DMS 273 (cell line): ENCODE data around the gene ECI1.
A peak's percentile ranks its signal among the peaks of the same experiment; 100 is the strongest.
"Not testable (repeated sequence)": the region's sequence is repeated elsewhere in the genome, so short reads cannot be mapped to it uniquely, and the experiment has no call there.

ENCODE experiments used
- DNase-seq: peaks from one replicate; lab custom pipeline; 2025; ENCODE audit not compliant: unreplicated experiment; lab: John Stamatoyannopoulos, UW

Gene ECI1

DNA sequence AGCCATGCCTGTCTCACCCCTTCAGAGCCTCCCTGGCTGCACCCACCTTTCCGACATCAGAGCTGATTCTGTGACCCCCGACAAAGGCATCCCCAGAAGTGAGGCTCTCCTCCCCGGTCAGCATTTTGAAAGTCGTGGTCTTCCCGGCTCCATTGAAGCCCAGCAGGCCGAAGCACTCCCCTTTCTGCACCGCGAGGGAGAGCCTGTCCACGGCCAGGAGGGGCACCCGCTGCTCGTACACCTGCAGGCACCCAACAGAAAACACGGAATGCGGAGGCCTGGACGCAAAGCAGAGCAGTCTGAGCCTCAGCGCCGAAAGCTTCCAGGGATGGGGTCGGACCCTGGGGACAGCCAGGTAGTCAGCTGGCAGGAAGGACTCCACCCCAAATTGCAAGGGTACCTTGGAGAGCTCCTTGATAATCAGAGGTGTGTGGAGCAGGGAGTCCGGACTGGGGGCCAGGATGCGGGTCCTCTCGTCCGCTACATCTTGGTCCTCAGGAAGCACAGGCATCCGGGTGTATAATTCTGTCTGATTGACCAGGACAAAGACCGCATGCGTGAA, 29.7 kb upstream of the ECI1 start:
- no peak for DNase-seq

DNA sequence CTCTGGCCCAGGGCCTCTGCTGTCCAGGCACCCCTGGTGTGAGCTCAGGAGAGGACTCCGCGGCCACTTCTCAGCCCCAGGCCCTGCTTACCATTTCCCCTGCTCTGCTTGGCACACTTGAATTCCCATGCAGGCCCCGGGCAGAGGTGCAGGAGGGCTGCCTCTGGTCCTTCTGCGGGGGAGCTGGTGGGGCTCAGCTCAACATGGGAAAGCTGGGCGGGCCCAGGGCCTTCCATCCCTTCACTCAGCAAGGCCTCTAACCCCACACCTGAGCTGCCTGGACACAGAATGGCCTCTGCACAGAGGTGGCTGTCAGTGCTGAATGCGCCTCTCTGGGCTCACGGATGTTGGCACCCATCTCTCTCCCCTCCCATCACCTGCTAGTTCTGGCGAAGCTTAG, 29.1 kb upstream of the ECI1 start:
- DNase-seq, result no peak

DNA sequence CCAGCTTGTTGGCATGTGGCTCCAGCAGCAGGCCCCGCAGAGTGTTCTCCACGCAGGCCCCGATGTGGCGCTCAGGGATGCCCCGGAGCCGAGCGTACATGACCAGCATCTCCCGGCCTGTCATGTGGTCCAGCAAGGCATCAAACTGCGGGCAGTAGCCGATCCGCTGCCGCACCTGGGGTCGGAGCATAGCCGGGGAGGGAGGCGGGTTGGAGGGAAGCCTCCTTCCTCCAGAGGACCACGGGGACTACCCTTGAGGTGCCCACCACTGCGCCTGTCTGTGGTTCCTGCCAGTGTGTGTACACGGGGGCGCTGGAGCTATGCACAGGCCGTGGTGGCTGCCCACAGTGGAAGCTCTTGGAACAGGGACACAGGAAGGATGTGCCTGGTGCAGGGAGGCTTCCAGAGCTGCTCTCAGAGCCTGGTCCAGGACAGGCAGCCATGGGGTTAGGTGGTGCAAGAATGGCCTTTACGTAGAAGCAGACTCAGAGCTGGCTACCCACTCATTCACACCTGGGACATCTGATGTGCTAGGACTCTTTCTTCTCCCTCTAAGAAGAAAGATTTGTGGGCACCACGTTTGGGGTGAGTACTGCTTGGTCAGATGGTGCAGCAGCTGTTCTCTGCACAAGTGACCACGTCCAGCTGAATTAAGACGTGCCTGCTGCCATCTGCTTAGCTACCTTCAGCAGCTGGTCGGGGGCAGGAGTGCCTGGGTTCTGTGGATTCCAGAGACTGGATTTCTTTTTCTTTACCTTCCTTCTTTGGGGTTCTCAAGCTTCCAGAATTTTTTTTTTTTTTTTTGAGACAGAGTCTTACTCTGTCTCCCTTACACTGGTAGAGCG, 27.8 kb upstream of the ECI1 start:
- peak; percentile 71 for DNase-seq

DNA sequence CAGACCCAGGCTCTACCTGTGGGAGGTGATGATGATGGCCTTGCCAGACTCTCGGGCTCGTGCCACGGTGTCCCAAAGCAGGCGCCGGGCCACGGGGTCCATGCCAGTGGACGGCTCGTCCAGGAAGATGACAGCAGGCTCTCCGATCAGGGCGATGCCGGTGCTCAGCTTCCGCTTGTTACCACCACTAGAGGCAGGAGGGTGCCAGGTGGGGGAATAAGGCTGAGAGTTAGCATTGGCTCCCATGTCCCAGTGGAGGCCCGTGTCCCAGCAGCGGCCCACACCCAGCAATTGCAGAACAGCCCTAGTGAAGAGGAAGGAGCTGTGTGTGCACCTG, 26.9 kb upstream of the ECI1 start:
- peak; percentile 34 for DNase-seq

DNA sequence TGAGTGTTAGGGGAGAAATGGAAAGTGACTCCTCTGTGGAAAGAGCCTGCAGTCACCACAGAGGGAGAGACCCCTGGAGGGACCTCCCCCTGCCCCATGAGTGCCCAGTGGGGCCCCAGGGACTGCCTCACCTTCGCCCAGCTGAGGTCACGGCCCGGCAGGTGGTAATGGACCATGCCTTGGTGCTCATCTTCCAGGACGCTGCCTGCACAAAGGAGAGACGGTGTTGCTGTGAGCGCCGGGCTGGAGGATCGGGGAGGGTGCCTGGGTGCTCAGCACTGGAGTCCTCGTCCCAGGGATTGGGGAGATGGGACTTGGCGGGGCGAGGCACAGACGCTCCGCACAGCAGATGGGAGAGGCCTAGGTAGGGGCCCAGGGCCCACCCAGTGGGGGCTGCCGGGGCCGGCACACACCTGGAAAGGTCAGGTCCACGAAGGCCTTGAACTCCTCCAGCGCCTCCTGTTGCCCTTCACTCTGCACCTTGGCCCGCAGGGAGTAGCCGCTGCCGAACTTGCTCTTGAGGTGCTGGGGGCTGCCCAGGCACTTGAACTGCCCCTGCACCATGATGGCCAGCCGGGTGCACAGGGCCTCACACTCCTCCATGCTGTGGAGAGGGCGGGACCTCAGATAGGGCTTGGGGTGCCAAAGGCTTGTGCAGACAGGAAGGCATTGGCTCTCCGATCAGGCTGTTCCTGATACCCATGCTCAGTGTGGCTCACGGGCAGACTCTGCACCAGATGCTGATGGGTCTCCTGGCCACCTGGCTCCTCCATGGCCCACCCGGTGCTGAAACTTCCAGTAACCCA, 26.3 kb upstream of the ECI1 start:
- DNase-seq, result no peak

DNA sequence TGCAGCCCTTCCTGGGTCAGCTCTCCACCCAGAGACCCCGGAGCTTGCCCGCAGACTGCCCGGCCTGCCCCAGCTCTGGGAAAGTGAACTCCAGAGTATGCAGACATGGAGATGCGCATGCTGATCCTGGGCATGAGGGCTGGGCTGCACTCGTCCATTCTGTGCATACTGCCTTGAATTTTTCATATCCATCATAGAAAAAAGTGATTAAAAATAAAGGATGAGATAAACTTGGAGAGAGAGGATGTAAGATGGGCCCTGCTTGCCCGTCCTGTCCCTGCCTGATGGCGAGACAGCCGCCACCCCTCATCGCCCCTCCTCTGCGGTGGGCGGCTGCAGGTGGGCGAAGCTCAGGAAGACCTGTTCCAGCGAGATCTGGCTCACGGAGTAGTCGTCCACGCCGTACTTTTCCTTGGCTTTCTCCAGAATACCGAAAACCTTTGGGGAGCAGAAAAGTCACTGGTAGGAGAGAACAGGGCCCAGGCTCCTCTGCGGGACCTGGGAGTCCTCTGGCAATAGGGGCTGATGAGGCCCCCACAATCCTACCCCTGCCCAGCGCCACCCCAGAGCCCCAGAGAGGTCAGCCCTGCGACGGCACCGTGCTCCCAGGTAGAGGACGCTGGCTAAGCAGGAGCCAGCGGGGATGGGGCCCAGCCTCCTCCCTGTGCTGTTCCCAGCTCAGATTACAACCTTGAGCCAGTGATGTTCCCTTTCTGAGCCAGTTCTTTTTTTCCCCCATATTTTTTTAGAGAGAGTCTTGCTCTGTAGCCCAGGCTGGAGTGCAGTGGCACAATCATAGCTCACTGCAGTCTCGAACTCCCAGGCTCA, 25.2 kb upstream of the ECI1 start:
- DNase-seq, result no peak

DNA sequence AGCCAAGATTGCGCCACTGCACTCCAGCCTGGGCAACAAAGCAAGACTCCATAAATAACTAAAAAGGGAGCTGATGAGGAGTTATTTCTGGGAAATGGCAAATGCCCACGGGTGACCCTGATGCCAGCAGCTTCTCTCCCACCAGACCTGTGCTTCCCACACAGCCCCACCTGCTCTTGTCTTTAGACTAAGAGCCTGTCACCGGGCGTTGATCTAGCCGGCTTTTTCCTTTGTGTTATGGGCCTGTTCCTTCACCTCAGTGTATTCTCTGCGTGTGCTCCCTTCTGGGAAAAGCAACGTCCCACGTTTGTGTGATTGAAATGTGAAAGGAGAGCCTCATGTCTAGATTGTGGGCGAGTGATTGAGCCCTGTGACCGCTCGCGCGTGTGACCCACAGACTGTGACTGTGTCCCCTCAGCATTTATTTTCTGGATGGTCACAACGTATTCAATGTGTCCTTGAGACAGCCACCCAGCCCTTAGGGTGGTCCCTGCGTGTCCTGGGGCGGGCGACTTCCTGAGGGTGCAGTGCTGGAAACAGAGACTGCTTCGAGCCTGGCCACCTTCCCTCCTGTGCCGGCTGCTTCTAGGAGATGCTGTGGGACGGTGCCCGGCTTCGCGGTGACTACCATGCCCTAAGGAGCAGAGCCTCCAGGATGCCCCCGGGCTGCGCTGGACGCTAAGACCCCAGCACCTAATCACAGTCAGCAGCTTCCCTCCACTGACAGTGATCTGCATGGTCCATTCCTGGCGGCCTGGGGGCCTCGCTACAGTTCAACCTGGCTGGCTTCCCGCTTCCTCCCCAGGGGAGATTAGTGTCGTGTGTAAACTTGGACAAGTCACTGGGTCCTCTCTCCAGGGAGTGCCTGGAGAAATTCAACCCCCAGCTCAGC, 24.3 kb upstream of the ECI1 start:
- DNase-seq, result no peak

DNA sequence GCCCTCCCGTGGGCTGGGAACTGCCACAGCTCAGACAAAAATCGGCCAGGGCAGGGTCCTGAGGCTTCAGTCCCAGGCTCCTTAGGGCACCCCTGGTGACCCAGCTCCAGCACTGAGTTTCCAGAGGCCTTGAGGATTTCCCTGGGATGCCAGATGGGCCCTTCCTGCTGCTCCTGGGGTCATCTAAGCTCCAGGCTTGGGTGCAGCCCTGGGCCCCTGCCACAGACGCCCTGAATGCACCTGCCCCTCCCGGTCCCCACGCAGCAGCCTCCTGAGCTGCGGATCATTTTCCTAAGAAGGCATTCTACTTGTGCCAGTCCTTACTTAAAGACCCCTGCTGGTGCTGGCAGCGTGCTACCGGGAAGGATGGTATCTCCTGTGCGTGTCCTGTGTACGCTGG, 22.5 kb upstream of the ECI1 start:
- DNase-seq, result peak; percentile 44

DNA sequence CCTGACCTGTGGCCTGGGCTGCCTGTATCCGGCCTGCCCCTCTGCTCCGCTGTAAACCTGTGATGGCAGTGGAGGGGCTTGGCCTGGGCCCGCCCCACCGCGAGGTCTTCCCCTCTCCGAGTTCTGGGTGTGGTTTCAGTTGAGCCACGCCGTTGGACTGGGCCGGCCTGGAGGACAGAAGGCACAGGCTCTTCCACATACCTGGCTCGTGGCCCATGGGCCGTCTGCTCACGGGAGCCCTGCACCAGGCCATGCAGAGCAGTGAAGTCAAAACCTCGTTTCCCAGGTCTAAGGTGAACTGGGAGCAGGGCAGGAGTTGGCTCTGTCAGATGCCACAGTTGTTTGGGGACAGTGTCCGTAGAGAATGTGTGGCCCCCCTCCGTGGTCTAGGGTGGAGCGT, 22.1 kb upstream of the ECI1 start:
- peak; percentile 67 for DNase-seq

DNA sequence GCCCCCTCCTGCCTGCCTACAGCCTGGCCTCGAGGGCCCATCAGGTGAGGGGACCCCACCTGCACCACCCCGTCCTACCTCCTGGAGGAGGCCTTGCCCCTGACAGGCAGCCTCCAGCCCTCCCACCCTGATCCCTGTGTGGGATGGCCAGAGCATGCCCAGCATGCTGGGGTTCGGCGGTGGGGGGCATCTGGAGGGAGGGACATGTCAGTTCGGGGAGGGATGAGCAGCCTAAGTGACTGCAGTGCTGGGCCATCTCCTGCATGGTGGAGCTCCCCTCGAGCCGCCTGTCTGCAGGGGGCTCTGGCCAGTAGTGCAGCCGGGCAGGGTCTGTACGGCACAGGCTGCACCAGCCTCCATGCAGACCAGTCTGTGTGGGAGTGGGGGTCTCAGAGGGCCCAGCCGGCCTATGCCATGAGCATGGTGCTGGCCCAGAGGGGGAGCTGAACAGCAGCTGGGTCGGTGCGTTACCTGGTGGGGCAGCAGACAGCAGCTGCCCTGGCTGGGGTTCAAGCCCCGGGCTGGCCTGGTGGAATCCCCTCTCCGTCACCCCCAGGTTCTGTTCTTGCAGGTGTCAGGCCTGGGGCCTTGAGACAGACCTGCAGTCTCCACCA, 20.6 kb upstream of the ECI1 start:
- DNase-seq, result no peak

DNA sequence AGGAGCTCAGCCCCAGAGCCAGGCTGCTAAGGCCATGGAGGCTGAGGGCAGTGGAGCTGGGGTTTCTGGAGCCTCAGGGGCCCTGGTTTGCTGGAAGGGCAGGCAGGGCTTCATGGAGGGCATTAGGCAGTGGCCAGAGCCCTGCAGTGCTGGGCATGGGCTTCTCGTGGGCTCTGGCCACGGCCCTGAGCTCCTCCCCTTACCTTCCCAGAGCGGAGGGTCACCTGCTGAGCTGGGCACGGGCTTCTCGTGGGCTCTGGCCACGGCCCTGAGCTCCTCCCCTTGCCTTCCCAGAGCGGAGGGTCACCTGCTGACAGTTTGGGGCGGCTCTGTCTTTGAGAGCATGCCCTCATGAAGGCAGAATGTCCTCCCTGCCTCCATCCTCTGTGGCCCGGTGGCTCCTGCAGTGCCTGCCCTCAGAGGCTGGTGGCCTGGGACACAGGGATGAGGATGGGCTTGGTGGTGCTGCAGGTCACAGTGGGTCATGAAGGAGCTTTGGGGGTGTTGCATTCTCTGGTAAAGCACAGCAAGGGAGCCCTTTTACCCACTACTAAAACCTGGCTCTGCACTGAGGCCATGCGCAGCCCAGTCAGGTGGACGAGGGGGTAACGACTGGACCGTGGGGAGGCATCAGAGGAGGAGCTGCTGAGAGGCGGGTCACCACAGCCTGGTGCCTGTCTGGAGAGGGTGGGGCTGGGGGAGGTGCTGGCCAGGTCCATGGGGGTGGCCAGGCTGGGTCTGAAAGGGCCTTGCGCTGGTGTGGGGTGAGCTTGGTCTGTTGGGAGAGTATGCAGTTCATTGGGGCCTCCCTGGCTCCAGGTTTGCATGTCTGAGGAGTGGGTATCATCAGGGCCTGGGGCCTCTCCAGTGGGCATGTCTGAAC, 19.4 kb upstream of the ECI1 start:
- no peak for DNase-seq

DNA sequence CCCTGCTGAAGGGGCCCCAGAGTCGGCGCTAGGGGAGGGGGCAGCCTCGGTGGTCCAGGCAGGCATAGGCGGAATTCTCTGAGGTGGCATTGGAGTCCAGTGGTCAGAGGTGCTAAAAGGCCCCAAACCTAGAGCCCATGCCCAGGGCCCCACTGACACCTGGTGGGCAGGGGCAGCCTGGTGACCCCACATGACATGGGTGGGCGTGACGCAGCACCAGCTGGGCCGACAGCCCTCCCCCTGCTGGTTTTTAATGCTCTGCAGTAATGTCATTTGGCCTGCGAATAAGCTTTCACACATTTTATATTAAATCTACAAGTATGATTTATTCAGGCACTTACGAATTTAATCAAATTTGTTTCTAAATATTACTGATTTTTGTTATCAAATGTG, 18.7 kb upstream of the ECI1 start:
- DNase-seq, result peak; percentile 39

DNA sequence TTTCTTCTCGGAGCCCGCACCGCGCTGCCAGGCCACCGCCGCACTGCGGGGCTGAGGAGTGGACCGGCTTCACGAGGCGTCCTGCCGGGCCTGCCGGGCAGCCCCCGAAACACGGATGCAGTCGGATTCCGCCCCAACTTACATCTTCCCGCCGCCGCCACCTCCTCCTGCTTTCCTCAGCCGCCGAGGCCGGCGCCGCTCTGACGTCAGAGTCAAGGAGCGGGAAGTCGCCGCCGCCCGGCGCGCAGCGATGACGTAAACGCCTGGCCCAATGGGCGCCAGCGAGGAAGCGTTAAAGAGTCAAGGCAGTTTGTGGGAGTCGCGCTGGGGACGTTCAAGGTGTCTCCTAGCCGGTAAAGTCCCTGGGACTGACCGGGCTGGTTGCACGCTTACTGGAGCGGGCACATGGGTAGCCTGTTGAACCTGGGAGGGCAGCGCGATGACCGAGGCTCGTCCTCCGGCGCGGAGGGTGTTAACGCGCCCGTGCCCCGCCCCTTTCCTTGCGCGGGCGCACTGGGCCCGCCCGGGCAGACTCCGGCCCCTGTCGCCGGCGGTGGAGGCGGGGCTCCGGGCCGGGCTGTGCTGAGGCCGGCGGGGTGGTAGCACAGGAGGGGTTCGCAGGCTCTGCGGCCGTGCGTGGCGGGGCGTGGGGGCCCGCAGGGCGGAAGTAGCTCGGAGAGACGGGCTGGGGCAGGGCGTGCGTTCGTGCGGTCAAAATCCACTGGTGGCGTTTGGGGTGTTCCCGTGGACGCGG, 16.7 kb upstream of the ECI1 start, which contains the start of gene RNPS1:
RNPS1 (minus strand) TSS at position 214 of the 754 bp plus-strand sequence. CDS start 3,483 bp downstream, outside the sequence.
- peak; percentile 99 for DNase-seq

DNA sequence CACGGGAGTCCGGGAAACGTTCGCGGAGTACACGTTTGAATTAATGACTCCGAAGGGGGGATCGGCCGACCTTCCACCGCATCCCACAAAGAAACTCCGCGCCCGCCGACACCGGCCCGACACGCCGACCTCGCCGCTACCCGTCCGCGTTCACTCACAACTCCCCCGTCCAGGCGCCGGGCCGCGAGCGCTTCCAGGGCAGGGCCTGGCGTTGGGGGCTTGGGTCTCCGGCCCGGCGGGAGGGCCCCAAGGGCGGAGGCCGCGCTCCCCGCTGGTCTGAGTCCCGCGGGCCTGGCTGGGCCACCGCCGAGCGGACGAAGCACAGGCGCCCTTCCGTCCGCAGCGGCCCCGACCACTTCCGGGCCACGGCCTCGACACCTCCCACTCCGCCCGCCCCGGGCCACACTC, 16.1 kb upstream of the ECI1 start:
- peak; percentile 86 for DNase-seq

DNA sequence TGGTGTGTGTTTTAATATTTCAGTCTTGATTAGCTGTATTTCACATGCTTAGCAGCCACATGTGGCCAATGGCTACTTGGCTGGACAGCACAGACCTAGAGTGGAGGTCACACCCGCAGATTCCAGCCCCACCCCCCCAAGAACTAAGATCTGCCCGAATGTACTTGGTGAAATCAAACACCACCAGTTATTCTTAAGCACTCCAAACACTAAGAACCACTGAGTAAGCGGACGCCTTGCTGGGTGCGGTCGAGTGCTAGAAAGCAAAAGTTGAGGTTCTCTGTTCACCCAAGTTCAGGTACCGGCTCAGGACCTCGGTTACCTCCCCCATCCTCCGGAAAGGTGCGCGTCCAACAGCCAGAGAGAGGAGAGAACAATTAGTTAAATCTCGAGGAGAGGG, 15.5 kb upstream of the ECI1 start:
- DNase-seq, result not testable (repeated sequence)

DNA sequence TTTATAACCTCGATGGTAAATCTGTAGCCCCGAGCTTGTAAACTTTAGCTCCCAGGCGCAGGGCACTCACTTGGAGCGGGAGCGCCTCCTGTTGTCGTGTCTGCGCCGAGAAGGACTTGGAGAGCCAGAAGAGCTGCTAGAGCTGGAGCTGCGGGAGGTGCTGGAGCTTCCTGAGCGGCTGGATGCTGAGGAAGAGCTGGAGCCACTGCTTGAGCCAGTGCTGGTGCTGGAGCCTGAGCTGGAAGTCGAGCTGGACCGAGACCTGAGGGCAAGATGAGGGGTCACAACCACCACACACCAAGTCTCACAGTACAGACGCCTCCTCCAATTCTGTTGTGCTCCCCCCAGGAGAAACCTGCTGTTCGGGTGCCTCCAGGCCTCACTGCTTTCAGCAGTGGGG, 11.6 kb upstream of the ECI1 start:
- DNase-seq, result not testable (repeated sequence)

DNA sequence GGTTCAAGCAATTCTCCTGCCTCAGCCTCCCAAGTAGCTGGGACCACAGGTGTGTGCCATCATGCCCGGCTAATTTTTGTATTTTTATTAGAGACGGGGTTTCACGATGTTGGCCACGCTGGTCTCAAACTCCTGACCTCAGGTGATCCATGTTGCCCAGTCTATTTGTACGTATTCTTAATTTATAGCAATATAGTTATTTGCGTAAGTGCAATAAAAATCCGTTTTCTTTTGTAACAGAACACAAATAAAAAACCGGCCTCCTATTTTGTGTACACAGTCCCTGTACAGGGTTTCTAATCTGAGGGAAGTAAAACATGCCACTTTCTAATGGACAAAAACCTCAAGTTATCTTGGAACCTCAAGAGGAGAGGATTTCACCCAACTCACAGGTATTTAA, 8.9 kb upstream of the ECI1 start:
- DNase-seq, result no peak

DNA sequence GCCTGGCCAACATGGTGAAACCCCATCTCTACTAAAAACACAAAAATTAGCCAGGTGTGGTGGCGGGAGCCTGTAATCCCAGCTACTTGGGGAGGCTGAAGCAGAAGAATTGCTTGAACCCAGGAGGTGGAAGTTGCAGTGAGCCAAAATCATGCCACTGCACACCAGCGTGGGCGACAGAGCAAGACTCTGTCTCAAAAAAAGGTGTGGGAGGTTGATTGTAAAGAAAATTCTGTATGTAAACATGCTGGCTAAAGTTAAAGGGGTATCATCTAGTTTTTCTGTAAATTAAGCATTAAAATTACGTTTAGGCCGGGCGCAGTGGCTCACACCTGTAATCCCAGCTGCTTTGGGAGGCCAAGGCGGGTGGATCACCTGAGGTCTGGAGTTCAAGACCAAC, 7.1 kb upstream of the ECI1 start:
- not testable (repeated sequence) for DNase-seq
